Fibroblast of the aortic adventitia (primary cell): ENCODE results near the gene PTK6. TPM values are rescaled to one million over a fixed set of nuclear protein-coding genes. Genes with fewer than 3 reads are reported as not detected.

Experiments used
- DNase-seq: peaks from one replicate; pipeline ENCODE4 v3.0.0-alpha.2; 2010; ENCODE audit warnings: low read depth
- H3K4me3 ChIP-seq: 2 replicates; pipeline ENCODE4 v1.5.1; 2011; ENCODE audit warnings: low read depth, mild to moderate bottlenecking, control low read depth, low read length, moderate library complexity
- total RNA-seq: library from RNA; depleted of rRNA; stranded (reverse); fragments of >200 nt; gene quantifications from 2 replicates; pipeline ENCODE4 v1.2.3, GENCODE V29; 2012; ENCODE audit warnings: low replicate concordance
- TF ChIP-seq, protein P1 (sequence below): IDR thresholded peaks from 2 replicates; pipeline ENCODE4 v1.5.1; 2011; ENCODE audit warnings: mild to moderate bottlenecking, low read length, control low read depth, inconsistent platforms; ENCODE audit not compliant: insufficient read depth

The PTK6 gene
- total RNA-seq, 1 donor, result not detected

DNA sequence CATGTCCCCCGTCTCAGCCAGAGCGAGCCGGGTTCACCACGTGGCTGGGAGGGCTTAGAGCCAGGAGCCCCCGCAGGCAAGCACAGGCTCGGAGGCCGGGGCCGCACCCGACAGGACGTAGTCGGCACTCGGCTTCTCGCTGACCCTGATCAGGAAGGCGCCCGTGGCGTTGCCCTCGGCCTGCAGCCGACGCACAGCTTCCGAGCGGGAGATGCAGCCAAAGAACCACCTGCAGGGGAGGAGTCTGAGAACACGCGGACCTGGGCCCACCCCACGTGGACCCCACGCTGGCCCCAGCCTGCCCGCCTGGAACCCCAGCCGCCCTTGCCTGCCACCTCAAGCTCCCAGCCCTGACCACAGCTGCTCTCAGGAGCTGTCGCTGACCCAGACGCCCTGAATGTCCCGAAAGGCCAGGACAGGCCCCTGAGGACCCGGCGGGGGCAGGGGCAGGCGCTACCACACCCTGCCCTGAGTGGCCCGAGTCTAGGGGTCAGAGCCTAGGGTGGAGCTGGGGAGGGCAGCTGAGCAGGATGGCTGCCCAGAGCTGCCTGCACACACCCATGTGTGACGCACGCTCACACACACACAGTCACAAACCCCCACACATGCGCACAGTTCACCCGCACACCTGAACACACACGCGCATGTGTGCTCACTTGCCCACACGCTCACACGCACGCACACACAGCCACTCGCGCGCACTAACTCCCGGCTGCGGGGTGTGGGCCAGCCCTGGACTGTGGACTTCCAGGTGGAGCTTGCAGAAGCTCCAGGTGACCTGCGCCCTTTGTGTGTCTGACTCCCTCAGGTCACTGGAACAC is 2.1 kb downstream of the PTK6 start:
- H3K4me3 ChIP-seq, result no peak overlapping the region
- TF ChIP-seq, protein P1, sequence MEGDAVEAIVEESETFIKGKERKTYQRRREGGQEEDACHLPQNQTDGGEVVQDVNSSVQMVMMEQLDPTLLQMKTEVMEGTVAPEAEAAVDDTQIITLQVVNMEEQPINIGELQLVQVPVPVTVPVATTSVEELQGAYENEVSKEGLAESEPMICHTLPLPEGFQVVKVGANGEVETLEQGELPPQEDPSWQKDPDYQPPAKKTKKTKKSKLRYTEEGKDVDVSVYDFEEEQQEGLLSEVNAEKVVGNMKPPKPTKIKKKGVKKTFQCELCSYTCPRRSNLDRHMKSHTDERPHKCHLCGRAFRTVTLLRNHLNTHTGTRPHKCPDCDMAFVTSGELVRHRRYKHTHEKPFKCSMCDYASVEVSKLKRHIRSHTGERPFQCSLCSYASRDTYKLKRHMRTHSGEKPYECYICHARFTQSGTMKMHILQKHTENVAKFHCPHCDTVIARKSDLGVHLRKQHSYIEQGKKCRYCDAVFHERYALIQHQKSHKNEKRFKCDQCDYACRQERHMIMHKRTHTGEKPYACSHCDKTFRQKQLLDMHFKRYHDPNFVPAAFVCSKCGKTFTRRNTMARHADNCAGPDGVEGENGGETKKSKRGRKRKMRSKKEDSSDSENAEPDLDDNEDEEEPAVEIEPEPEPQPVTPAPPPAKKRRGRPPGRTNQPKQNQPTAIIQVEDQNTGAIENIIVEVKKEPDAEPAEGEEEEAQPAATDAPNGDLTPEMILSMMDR, result no peak
- DNase-seq, result peak; percentile 15

DNA sequence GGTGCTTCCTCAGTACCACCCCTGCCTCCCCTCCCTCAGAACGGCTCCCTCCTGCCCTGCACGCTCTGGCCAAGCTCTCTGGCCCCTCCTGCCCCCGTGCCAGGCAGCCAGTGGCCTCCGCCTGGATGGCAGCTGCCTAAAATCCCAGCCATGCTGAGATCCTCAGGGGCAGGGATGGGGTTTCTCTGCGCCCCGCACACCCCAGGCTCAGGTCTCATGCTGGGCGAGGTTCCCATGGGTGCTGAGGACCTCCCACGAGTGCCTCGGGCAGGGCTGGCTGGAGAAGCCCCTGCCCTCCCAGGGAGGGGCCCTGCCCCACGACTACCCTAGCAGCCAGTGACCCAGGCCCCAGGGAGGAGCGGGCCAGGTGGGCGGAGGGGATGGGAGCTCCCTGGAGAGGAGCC is 2.7 kb downstream of the PTK6 start:
- TF ChIP-seq, protein P1, result no peak
- no peak for DNase-seq
- H3K4me3 ChIP-seq, result no peak overlapping the region

DNA sequence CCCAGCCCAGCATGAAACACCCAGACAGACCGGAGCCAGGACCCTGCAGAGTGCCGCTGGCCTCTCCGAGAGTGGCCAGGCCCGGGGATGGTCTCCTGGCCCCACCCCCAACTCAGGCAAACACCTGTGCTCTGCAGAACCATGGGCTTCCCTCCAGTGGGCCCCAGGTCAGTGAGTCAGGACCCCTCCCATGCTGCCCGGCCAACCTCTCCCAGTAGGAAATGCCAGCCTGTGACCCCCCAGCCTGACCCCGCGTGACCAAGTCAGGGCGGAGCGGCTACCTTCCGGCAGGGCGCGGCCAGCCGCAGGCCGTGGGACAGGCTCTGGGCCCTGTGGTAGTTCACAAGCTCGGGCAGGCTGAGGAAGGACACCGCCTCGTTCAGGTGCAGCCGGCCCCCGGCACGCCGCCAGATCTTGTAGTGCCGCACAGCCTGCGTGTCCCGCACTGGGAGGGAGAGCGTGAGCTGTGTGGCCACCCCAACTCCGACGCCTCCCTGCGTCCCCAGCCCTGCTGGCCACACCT is 3.2 kb downstream of the PTK6 start:
- TF ChIP-seq, protein P1, result no peak
- no peak overlapping the region for H3K4me3 ChIP-seq
- DNase-seq, result no peak

DNA sequence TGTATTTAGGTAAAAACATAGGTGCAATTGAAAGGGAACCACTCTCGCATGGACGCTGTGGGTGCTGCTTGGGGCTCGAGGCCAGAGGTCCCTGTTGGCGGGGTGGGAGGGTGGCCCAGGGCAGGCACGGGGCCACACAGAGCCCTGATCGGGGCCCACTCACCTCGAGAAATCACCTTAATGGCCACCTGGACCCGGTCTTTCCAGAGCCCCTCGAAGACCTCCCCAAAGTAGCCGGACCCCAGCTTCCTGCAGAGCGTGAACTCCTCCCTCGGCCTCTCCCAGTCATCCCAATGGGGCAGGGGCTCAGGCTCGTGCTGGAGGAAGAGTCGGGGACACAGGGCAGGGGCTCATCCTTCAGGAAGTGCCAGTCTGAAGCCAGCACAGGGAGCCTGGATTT is 3.8 kb downstream of the PTK6 start:
- TF ChIP-seq, protein P1, result no peak
- H3K4me3 ChIP-seq, result no peak overlapping the region
- no peak for DNase-seq

DNA sequence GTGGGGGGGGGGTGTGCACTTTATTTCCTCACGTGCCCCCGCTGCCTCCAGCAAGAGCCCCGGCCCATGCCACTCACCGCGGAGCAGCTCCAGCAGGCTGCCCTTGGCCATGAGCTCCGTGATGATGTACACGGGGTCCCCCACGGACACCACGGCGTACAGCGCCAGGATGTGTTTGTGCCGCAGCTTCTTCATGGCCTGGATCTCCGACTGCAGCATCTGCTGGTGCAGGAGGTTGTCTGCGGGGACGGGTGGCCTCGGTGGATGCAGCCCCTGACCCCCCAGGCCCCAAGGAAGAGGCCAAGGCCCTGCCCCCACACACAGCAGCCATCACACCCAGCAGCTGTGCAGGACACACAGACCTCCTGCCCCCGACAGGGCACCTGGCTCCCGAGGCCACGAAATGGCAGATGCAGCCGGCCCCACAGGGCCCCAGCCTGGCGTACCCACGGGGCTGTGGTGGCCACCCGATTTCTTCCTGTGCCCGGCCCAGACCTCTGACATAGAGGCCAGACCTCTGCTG is 4.7 kb downstream of the PTK6 start:
- DNase-seq, result no peak
- TF ChIP-seq, protein P1, result no peak
- H3K4me3 ChIP-seq, result no peak overlapping the region

DNA sequence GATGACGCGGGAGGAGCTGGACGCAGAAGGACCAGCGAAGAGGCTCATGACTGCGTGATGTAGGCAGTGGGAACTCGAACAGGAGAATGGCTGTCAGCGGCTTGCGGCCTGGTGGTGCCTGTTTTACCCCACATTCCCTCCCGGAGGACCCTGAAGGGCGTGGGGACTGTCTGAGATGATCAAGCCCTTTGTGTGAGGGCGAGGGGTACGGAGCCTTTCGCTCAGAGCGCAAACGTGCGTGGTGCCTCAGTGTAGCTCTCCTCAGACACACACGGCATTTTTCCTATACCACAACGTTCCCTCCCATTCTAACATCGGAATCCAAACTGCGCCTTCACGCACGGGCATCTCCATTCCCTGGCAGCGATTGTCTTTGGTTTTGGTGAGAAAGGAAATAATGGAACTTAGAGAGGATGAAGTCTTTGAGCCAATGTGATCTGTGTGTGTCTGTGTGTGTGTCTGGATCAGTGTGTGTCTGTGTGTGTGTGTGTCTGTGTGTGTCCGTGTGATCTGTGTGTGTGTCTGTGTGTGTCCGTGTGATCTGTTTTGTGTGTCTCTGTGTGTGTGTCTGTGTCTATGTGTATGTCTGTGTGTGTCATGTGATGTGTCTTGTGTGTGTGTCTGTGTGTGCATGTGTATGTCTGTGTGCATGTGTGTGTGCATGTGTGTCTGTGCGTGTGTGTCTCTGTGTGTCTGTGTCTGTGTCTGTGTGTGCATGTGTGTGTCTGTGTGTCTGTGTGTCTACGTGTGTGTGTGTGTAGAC is 5.3 kb downstream of the PTK6 start:
- TF ChIP-seq, protein P1, result no peak
- DNase-seq, result no peak
- H3K4me3 ChIP-seq, result no peak overlapping the region
